ENCODE measurements around the gene VWA5B1.

GRCh38 chr1:20312310-20312709 is 21.6 kb downstream of the VWA5B1 start:
- no peak for TF ChIP-seq GABPA (IDR thresholded peaks at IDR 0.05; ENCODE audit: low read depth)
- TF ChIP-seq REST (IDR thresholded peaks at IDR 0.05; ENCODE audit: insufficient replicate concordance, low read depth), result no peak
- TF ChIP-seq CTCF (IDR thresholded peaks at IDR 0.05; ENCODE audit: insufficient read depth, low read length), result no peak

Data from HL-60 (cell line).